ENCODE measurements around the gene SCG5. TPM values are rescaled to one million over a fixed set of nuclear protein-coding genes. Genes with fewer than 3 reads are reported as not detected.
A peak's percentile ranks its signal among the peaks of the same experiment; 100 is the strongest.

Gene SCG5
- total and polyA plus RNA-seq, 5 experiments from 2014 or later, result not detected

- Mint-ChIP-seq H3K4me1 (peaks cover 0 to 2% (median 0%) of the 10 kb centered on the region in 4 donors), H3K36me3 (no peaks in the 10 kb centered on the region)
- POLR2A ChIA-PET, result no interaction called here
These were observed 2.5 kb downstream of the SCG5 start for GRCh38 chr15:32643907-32644445.

GRCh38 chr15:32646291-32646690, 4.8 kb downstream of the SCG5 start:
- H3K4me3 Mint-ChIP-seq, result no peak overlapping the region
- DNase-seq (no peak), ATAC-seq (no peak)
- H3K36me3 Mint-ChIP-seq, result no peaks in the 10 kb centered on the region
- no peaks in the 10 kb centered on the region for H3K9me3 Mint-ChIP-seq
- H3K27ac Mint-ChIP-seq, result no peak overlapping the region
- POLR2A ChIA-PET, result no interaction called here
- H3K4me1 Mint-ChIP-seq, result peaks cover 0 to 2% (median 0%) of the 10 kb centered on the region in 4 donors
- H3K27me3 Mint-ChIP-seq, result peaks cover 3 to 12% (median 4%) of the 10 kb centered on the region in 5 donors

More at GRCh38 chr15:32643907-32644445, 2.5 kb downstream of the SCG5 start:
- peaks cover 4 to 14% (median 6%) of the 10 kb centered on the region in 5 donors for H3K27me3 Mint-ChIP-seq
- DNase-seq (no peak), ATAC-seq (no peak)
- H3K27ac Mint-ChIP-seq, result no peak overlapping the region
- H3K4me3 Mint-ChIP-seq, result no peak overlapping the region
- H3K9me3 Mint-ChIP-seq, result no peaks in the 10 kb centered on the region

- no peak for DNase-seq
- Mint-ChIP-seq H3K27me3 (peaks cover 0 to 1% (median 0%) of the 10 kb centered on the region in 5 donors), H3K4me3 (no peak overlapping the region), H3K27ac (no peak overlapping the region), H3K36me3 (no peaks in the 10 kb centered on the region), H3K9me3 (no peaks in the 10 kb centered on the region), H3K4me1 (no peaks in the 10 kb centered on the region)
- POLR2A ChIA-PET, result no interaction called here
- no peak for ATAC-seq
These were observed 7.8 kb downstream of the SCG5 start for GRCh38 chr15:32649342-32649741.

- POLR2A ChIA-PET, result no interaction called here
- ATAC-seq (peak; percentile 41 to 75), DNase-seq (peak in 7 of 10 donors; percentile 6 to 41 (median 22))
- Mint-ChIP-seq H3K27me3 (no peaks in the 10 kb centered on the region), H3K4me3 (no peak overlapping the region), H3K27ac (no peak overlapping the region), H3K36me3 (no peaks in the 10 kb centered on the region), H3K9me3 (no peaks in the 10 kb centered on the region), H3K4me1 (peaks cover 0 to 2% (median 0%) of the 10 kb centered on the region in 4 donors)
These were observed 9.8 kb downstream of the SCG5 start for GRCh38 chr15:32651229-32651837.

- Mint-ChIP-seq H3K36me3 (no peaks in the 10 kb centered on the region), H3K4me3 (no peak overlapping the region), H3K27ac (no peak overlapping the region), H3K27me3 (no peaks in the 10 kb centered on the region), H3K4me1 (peaks cover under 1 to 3% (median 1%) of the 10 kb centered on the region in 4 donors), H3K9me3 (no peaks in the 10 kb centered on the region)
- DNase-seq (no peak), ATAC-seq (no peak)
- POLR2A ChIA-PET, result no interaction called here
These were observed 10.7 kb downstream of the SCG5 start for GRCh38 chr15:32652178-32652577.

GRCh38 chr15:32656091-32656490, 14.6 kb downstream of the SCG5 start:
- no peak for ATAC-seq
- Mint-ChIP-seq H3K36me3 (no peaks in the 10 kb centered on the region), H3K27ac (no peak overlapping the region), H3K9me3 (no peaks in the 10 kb centered on the region), H3K4me1 (peaks cover 2 to 10% (median 8%) of the 10 kb centered on the region in 4 donors), H3K4me3 (no peak overlapping the region), H3K27me3 (no peaks in the 10 kb centered on the region)
- no peak for DNase-seq
- POLR2A ChIA-PET, result no interaction called here

- Mint-ChIP-seq H3K27ac (no peak overlapping the region), H3K9me3 (no peaks in the 10 kb centered on the region), H3K4me1 (peaks cover 2 to 10% (median 8%) of the 10 kb centered on the region in 4 donors), H3K4me3 (no peak overlapping the region), H3K27me3 (no peaks in the 10 kb centered on the region), H3K36me3 (no peaks in the 10 kb centered on the region)
- DNase-seq (no peak), ATAC-seq (no peak)
- POLR2A ChIA-PET, result no interaction called here
These were observed 15.0 kb downstream of the SCG5 start for GRCh38 chr15:32656496-32656895.

- Mint-ChIP-seq H3K9me3 (no peaks in the 10 kb centered on the region), H3K4me1 (peaks cover 2 to 11% (median 8%) of the 10 kb centered on the region in 4 donors), H3K36me3 (no peaks in the 10 kb centered on the region), H3K27ac (no peak overlapping the region), H3K4me3 (no peak overlapping the region), H3K27me3 (no peaks in the 10 kb centered on the region)
- DNase-seq (no peak), ATAC-seq (peak in 1 of 2 donors; percentile 20)
- POLR2A ChIA-PET, result no interaction called here
These were observed 15.8 kb downstream of the SCG5 start for GRCh38 chr15:32657198-32657883.

- Mint-ChIP-seq H3K4me1 (peaks cover 7 to 17% (median 10%) of the 10 kb centered on the region in 4 donors), H3K4me3 (no peak overlapping the region), H3K9me3 (no peaks in the 10 kb centered on the region), H3K27ac (no peak overlapping the region), H3K27me3 (peaks cover 0 to 3% (median 0%) of the 10 kb centered on the region in 5 donors), H3K36me3 (no peaks in the 10 kb centered on the region)
- DNase-seq (no peak), ATAC-seq (no peak)
- POLR2A ChIA-PET, result no interaction called here
These were observed 16.4 kb downstream of the SCG5 start for GRCh38 chr15:32657941-32658340.

- DNase-seq, result no peak
- Mint-ChIP-seq H3K27me3 (peaks cover 0 to 3% (median 0%) of the 10 kb centered on the region in 5 donors), H3K4me3 (no peak overlapping the region), H3K9me3 (no peaks in the 10 kb centered on the region), H3K36me3 (no peaks in the 10 kb centered on the region), H3K4me1 (peaks cover 7 to 17% (median 10%) of the 10 kb centered on the region in 4 donors), H3K27ac (no peak overlapping the region)
- POLR2A ChIA-PET, result no interaction called here
- no peak for ATAC-seq
These were observed 18.0 kb downstream of the SCG5 start for GRCh38 chr15:32659340-32660155.

GRCh38 chr15:32663671-32664070, 22.2 kb downstream of the SCG5 start:
- no peak overlapping the region for H3K4me3 Mint-ChIP-seq
- no peaks in the 10 kb centered on the region for H3K36me3 Mint-ChIP-seq
- ATAC-seq (no peak), DNase-seq (no peak)
- H3K27me3 Mint-ChIP-seq, result peaks cover 0 to 3% (median 0%) of the 10 kb centered on the region in 5 donors
- H3K27ac Mint-ChIP-seq, result no peak overlapping the region
- POLR2A ChIA-PET, result no interaction called here
- H3K4me1 Mint-ChIP-seq, result peaks cover 0 to 7% (median 4%) of the 10 kb centered on the region in 4 donors
- no peaks in the 10 kb centered on the region for H3K9me3 Mint-ChIP-seq

- peaks cover 0 to 7% (median 4%) of the 10 kb centered on the region in 4 donors for H3K4me1 Mint-ChIP-seq
- H3K4me3 Mint-ChIP-seq, result no peak overlapping the region
- H3K9me3 Mint-ChIP-seq, result no peaks in the 10 kb centered on the region
- no peaks in the 10 kb centered on the region for H3K36me3 Mint-ChIP-seq
- H3K27ac Mint-ChIP-seq, result no peak overlapping the region
- H3K27me3 Mint-ChIP-seq, result peaks cover 0 to 3% (median 0%) of the 10 kb centered on the region in 5 donors
- POLR2A ChIA-PET, result no interaction called here
- DNase-seq (no peak), ATAC-seq (no peak)
These were observed 23.3 kb downstream of the SCG5 start for GRCh38 chr15:32664796-32665195.

- Mint-ChIP-seq H3K36me3 (no peaks in the 10 kb centered on the region), H3K27me3 (peaks cover 0 to 3% (median 0%) of the 10 kb centered on the region in 5 donors), H3K4me3 (no peak overlapping the region), H3K4me1 (peaks cover 0 to 6% (median 4%) of the 10 kb centered on the region in 4 donors), H3K27ac (no peak overlapping the region), H3K9me3 (no peaks in the 10 kb centered on the region)
- POLR2A ChIA-PET, result no interaction called here
- ATAC-seq (no peak), DNase-seq (no peak)
These were observed 25.8 kb downstream of the SCG5 start for GRCh38 chr15:32667321-32667720.
